OCI-LY1 (cell line): ENCODE measurements around the gene TBC1D10A.

Source experiments
- H2AFZ ChIP-seq: fragments of 200-600 bp; sonication (generic), shearing (Covaris generic); 2 replicates; pipeline ENCODE4 v1.6.0; 2014; ENCODE audit warnings: antibody characterized with exemption, mild to moderate bottlenecking, low read length
- H3F3A ChIP-seq: fragments of 200-600 bp; sonication (generic), shearing (Covaris generic); 2 replicates; pipeline ENCODE4 v1.6.0; 2014; ENCODE audit warnings: mild to moderate bottlenecking, antibody characterized with exemption, low read length, moderate library complexity; ENCODE audit not compliant: insufficient read depth
- H3K27ac ChIP-seq: fragments of 200-600 bp; sonication (generic); 2 replicates; pipeline ENCODE4 v1.5.1; 2014; ENCODE audit warnings: low read length, mixed run types, mild to moderate bottlenecking, low read depth; ENCODE audit not compliant: poor library complexity, severe bottlenecking
- H3K27me3 ChIP-seq: fragments of 200-600 bp; sonication (generic); 2 replicates; pipeline ENCODE4 v1.6.0; 2014; ENCODE audit warnings: antibody characterized with exemption, mild to moderate bottlenecking, low read length, moderate library complexity; ENCODE audit not compliant: insufficient read depth
- H3K36me3 ChIP-seq: fragments of 200-600 bp; sonication (generic); 2 replicates; pipeline ENCODE4 v1.6.1; 2014; ENCODE audit warnings: mild to moderate bottlenecking, antibody characterized with exemption, low read length, moderate library complexity, mixed read lengths; ENCODE audit not compliant: insufficient read depth
- H3K4me1 ChIP-seq: fragments of 200-600 bp; sonication (generic); 2 replicates; pipeline ENCODE4 v1.5.1; 2014; ENCODE audit warnings: mild to moderate bottlenecking, low read length, moderate library complexity; ENCODE audit not compliant: insufficient read depth, severe bottlenecking
- H3K4me2 ChIP-seq: fragments of 200-600 bp; sonication (generic), shearing (Covaris generic); 2 replicates; pipeline ENCODE4 v1.6.1; 2014; ENCODE audit warnings: low read length
- H3K4me3 ChIP-seq: fragments of 200-600 bp; sonication (generic); 2 replicates; pipeline ENCODE4 v1.5.1; 2014; ENCODE audit warnings: low read length, low read depth, mild to moderate bottlenecking, mixed read lengths; ENCODE audit not compliant: poor library complexity, severe bottlenecking
- H3K79me2 ChIP-seq: fragments of 200-600 bp; shearing (Covaris generic); 2 replicates; pipeline ENCODE4 v1.6.1; 2016; ENCODE audit warnings: mixed run types, low read length, mixed read lengths; ENCODE audit not compliant: insufficient read depth
- H3K9ac ChIP-seq: fragments of 200-600 bp; sonication (generic), shearing (Covaris generic); 2 replicates; pipeline ENCODE4 v1.6.1; 2014; ENCODE audit warnings: mild to moderate bottlenecking, low read length, mixed read lengths
- H3K9me2 ChIP-seq: fragments of 200-600 bp; sonication (generic), shearing (Covaris generic); 2 replicates; pipeline ENCODE4 v1.6.1; 2014; ENCODE audit warnings: low read depth, mild to moderate bottlenecking, low read length, mixed read lengths
- H3K9me3 ChIP-seq: fragments of 200-600 bp; shearing (Covaris generic); 2 replicates; pipeline ENCODE4 v1.6.1; 2014; ENCODE audit warnings: low read length, mixed read lengths
- H4K20me1 ChIP-seq: fragments of 200-600 bp; sonication (generic), shearing (Covaris generic); 2 replicates; pipeline ENCODE4 v1.6.0; 2016; ENCODE audit warnings: mild to moderate bottlenecking, low read length; ENCODE audit not compliant: insufficient read depth
- EZH2 ChIP-seq: fragments of 200-600 bp; sonication (generic), shearing (Covaris generic); IDR thresholded peaks from 2 replicates; pipeline ENCODE4 v1.8.0; 2017; ENCODE audit warnings: borderline replicate concordance, mixed run types, mild to moderate bottlenecking, antibody characterized with exemption, low read length, moderate library complexity, mixed read lengths
- TF ChIP-seq, protein P1 (sequence below): fragments of 200-600 bp; sonication (generic), shearing (Covaris generic); IDR thresholded peaks from 2 replicates; pipeline ENCODE4 v1.5.1; 2017; ENCODE audit warnings: mild to moderate bottlenecking, antibody characterized with exemption, low read length, moderate library complexity, mixed read lengths

TBC1D10A gene

GRCh38 chr22:30267382-30268302 lies 59.1 kb downstream of the TBC1D10A start:
- no peaks in the 10 kb centered on the region for H3K9me3 ChIP-seq
- no peaks in the 10 kb centered on the region for H3K79me2 ChIP-seq
- H4K20me1 ChIP-seq: no peaks in the 10 kb centered on the region
- peak overlapping the region; percentile 81; the same call in 1 of the 2 replicates for H3K4me2 ChIP-seq
- no peak overlapping the region for H3K27ac ChIP-seq
- no peaks in the 10 kb centered on the region for H3K9me2 ChIP-seq
- no peaks in the 10 kb centered on the region for H3K27me3 ChIP-seq
- no peaks in the 10 kb centered on the region for H3F3A ChIP-seq
- no peaks in the 10 kb centered on the region for H3K36me3 ChIP-seq
- H3K4me3 ChIP-seq: no peak overlapping the region
- TF ChIP-seq EZH2: no peak
- TF ChIP-seq, protein P1, sequence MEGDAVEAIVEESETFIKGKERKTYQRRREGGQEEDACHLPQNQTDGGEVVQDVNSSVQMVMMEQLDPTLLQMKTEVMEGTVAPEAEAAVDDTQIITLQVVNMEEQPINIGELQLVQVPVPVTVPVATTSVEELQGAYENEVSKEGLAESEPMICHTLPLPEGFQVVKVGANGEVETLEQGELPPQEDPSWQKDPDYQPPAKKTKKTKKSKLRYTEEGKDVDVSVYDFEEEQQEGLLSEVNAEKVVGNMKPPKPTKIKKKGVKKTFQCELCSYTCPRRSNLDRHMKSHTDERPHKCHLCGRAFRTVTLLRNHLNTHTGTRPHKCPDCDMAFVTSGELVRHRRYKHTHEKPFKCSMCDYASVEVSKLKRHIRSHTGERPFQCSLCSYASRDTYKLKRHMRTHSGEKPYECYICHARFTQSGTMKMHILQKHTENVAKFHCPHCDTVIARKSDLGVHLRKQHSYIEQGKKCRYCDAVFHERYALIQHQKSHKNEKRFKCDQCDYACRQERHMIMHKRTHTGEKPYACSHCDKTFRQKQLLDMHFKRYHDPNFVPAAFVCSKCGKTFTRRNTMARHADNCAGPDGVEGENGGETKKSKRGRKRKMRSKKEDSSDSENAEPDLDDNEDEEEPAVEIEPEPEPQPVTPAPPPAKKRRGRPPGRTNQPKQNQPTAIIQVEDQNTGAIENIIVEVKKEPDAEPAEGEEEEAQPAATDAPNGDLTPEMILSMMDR: no peak
- peaks cover 17% of the 10 kb centered on the region for H3K4me1 ChIP-seq
- no peak overlapping the region for H2AFZ ChIP-seq
- no peak overlapping the region for H3K9ac ChIP-seq

GRCh38 chr22:30266445-30267381 lies 60.0 kb downstream of the TBC1D10A start, which contains the start of gene OSM:
TSS of gene OSM (minus strand) at chr22:30266851. CDS start at chr22:30266799, 52 bp downstream.
- Histone ChIP-seq H3K4me2 (peak within 1 kb of the TSS; percentile 81), H4K20me1 (no peaks in the 10 kb centered on the region), H3K9me3 (no peaks in the 10 kb centered on the region), H3K4me3 (peak within 1 kb of the TSS; percentile 65), H3K36me3 (no peaks in the 10 kb centered on the region), H3K27me3 (no peaks in the 10 kb centered on the region), H3K79me2 (no peaks in the 10 kb centered on the region), H3K9me2 (no peaks in the 10 kb centered on the region), H3F3A (no peaks in the 10 kb centered on the region), H3K9ac (peak within 1 kb of the TSS; percentile 73), H3K4me1 (peaks cover 17% of the 10 kb centered on the region), H3K27ac (no peak within 1 kb of the TSS), H2AFZ (no peak within 1 kb of the TSS)
- TF ChIP-seq, protein P1: no peak
- TF ChIP-seq EZH2: no peak

DNA sequence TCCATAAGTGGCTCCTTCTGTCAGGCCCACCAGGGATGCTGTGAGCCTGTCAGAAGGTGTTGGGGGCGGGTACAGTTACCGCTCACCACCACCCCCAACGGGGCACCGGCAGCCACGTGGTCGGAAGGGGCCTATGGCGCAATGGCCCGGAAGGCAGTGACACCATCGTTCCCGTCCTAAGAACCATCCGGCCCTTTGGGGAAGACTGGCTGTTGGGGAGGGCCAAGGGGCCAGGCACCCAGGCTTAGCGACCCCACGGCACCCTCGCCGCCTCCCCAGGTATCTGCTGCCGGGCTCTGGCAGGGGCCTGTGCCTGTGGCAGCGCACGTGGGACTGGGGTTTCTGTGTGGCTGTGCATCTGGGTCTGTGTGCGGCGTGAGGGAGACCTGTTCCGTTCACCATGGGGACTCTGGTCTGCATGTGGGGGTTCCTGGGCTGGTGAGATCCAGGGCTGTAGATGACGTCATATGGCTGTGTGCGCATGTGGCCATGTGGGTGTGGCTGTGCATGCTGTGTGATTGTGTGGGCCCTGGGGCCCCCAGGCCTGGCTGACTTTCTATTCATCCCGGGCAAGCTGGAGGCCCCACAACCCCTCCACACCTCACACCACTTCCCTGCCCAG lies 60.8 kb downstream of the TBC1D10A start:
- Histone ChIP-seq H3K9ac (peak overlapping the region; percentile 73), H4K20me1 (no peaks in the 10 kb centered on the region), H3K27me3 (no peaks in the 10 kb centered on the region), H3K79me2 (no peaks in the 10 kb centered on the region), H3K9me3 (no peaks in the 10 kb centered on the region), H3K27ac (no peak overlapping the region), H3K4me2 (peak overlapping the region; percentile 81), H3K4me1 (peaks cover 17% of the 10 kb centered on the region), H2AFZ (no peak overlapping the region), H3K4me3 (peak overlapping the region; percentile 65), H3K9me2 (no peaks in the 10 kb centered on the region), H3F3A (no peaks in the 10 kb centered on the region), H3K36me3 (no peaks in the 10 kb centered on the region)
- TF ChIP-seq, protein P1: no peak
